Smooth muscle cell (in vitro differentiated cells): ENCODE data around the gene AMDHD2. TPM values are rescaled to one million over a fixed set of nuclear protein-coding genes. Genes with fewer than 3 reads are reported as not detected.
"Not testable (repeated sequence)": the region's sequence is repeated elsewhere in the genome, so short reads cannot be mapped to it uniquely, and the experiment has no call there.

Source experiments
- DNase-seq: peaks from one replicate; lab custom pipeline; 2025; ENCODE audit not compliant: unreplicated experiment; lab: John Stamatoyannopoulos, UW
- H2AFZ ChIP-seq: fragments of 200-600 bp; sonication (generic); 2 replicates; pipeline ENCODE4 v1.6.0; 2016; ENCODE audit warnings: antibody characterized with exemption, low read depth, mild to moderate bottlenecking
- H3F3A ChIP-seq: fragments of 200-600 bp; sonication (generic); 2 replicates; pipeline ENCODE4 v1.6.0; 2017; ENCODE audit warnings: antibody characterized with exemption, low read depth
- H3K27ac ChIP-seq: fragments of 200-600 bp; sonication (generic); 2 replicates; pipeline ENCODE4 v1.5.1; 2016; ENCODE audit warnings: low read depth, mild to moderate bottlenecking
- H3K27me3 ChIP-seq: fragments of 200-600 bp; sonication (generic); 2 replicates; pipeline ENCODE4 v1.6.1; 2016; ENCODE audit warnings: low read depth, mild to moderate bottlenecking
- H3K36me3 ChIP-seq: fragments of 200-600 bp; sonication (generic); 2 replicates; pipeline ENCODE4 v1.5.1; 2016; ENCODE audit warnings: low read depth
- H3K4me1 ChIP-seq: fragments of 200-600 bp; sonication (generic); 2 replicates; pipeline ENCODE4 v1.5.1; 2016; ENCODE audit warnings: low read depth
- H3K4me2 ChIP-seq: fragments of 200-600 bp; sonication (generic); 2 replicates; pipeline ENCODE4 v1.6.0; 2016; ENCODE audit warnings: mild to moderate bottlenecking
- H3K4me3 ChIP-seq: fragments of 200-600 bp; sonication (generic); 2 replicates; pipeline ENCODE4 v1.5.1; 2016; ENCODE audit warnings: mild to moderate bottlenecking
- H3K79me2 ChIP-seq: fragments of 200-600 bp; sonication (generic); 2 replicates; pipeline ENCODE4 v1.6.0; 2016; ENCODE audit warnings: low read depth, mild to moderate bottlenecking
- H3K9ac ChIP-seq: fragments of 200-600 bp; sonication (generic); 2 replicates; pipeline ENCODE4 v1.6.0; 2016; ENCODE audit warnings: low read depth
- H3K9me3 ChIP-seq: fragments of 200-600 bp; sonication (generic); replicated peaks from 2 replicates; pipeline ENCODE4 v1.5.1; 2016; ENCODE audit warnings: low read depth
- H4K20me1 ChIP-seq: fragments of 200-600 bp; sonication (generic); 2 replicates; pipeline ENCODE4 v1.6.0; 2016; ENCODE audit warnings: low read depth
- CTCF ChIP-seq: fragments of 200-600 bp; sonication (generic); IDR thresholded peaks from 2 replicates; pipeline ENCODE4 v1.5.1; 2017; ENCODE audit warnings: borderline replicate concordance, mild to moderate bottlenecking, antibody characterized with exemption; ENCODE audit not compliant: insufficient read depth, poor library complexity, severe bottlenecking
- WGBS: methylation state at CpG from one replicate; pipeline ENCODE4 v1.1.7; 2016; ENCODE audit warnings: low lambda C conversion rate; 5-methylcytosine and 5-hydroxymethylcytosine counted together
- polyA plus RNA-seq: library from polyadenylated mRNA; unstranded; fragments of >200 nt; fragmentation: Nextera tagmentation; extraction: Ambion mirVana; gene quantifications from 2 replicates; pipeline ENCODE4 v1.2.1, GENCODE V29; 2016
- total RNA-seq: library from RNA; depleted of rRNA; stranded (reverse); fragments of >200 nt; gene quantifications from 2 replicates; pipeline ENCODE4 v1.2.3, GENCODE V29; 2014

The AMDHD2 gene
- total and polyA plus RNA-seq, 2 experiments from 2014 or later = 12.0 to 14.2 TPM

DNA sequence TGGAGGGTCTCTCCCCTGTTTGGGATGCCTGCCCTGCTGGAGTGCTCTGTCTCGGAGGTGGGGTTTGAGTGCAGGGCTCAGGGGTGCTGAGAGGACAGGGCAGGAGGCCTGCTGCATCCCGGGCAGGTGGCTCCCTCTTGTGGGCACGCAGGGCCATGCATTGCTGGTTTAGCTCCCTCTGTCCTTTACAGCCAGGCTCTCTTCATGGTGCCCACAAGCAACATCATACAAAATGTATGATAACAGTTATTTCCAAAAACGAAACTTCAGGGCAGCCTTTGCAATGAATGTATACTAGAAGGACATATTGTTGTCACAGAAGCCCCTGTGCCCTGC lies 40.6 kb downstream of the AMDHD2 start:
- H3K27ac ChIP-seq, H3K27me3 ChIP-seq, H3K9me3 ChIP-seq, H3K4me3 ChIP-seq, DNase-seq, H3K79me2 ChIP-seq, H3K9ac ChIP-seq, H3F3A ChIP-seq, H2AFZ ChIP-seq, H3K4me2 ChIP-seq, H3K4me1 ChIP-seq, H4K20me1 ChIP-seq, H3K36me3 ChIP-seq: not testable (repeated sequence)
- 13% methylated on average over 3 of the region's 4 CpGs for WGBS
- TF ChIP-seq CTCF = peak; percentile 50

DNA sequence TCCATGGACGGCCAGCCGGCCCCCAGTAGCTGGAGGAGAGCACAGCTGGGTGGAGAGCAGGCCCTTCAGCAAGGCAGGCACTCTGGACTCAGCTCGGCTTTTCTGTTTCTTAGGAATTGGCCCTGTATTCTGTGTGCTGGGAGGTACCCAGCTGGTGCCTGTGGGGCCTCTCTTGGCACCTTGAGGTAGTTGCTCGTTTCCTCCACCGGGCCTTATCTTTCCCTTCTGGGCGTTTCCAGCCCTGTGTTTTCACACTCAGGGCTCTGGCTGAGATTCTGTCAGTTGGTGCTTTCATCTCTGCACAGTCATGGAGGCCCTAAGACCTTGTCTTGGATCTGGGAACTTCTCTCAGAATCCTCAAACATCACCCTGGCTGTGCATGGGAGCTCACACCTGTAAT lies 47.3 kb downstream of the AMDHD2 start:
- not testable (repeated sequence) for H3K79me2 ChIP-seq, H3F3A ChIP-seq, H3K4me1 ChIP-seq, DNase-seq, H3K4me2 ChIP-seq, H3K9ac ChIP-seq, H3K9me3 ChIP-seq, H3K27me3 ChIP-seq, H3K36me3 ChIP-seq, H4K20me1 ChIP-seq, H3K27ac ChIP-seq, H2AFZ ChIP-seq, H3K4me3 ChIP-seq
- no CpG with 5 or more reads among the region's 6 CpGs for WGBS

DNA sequence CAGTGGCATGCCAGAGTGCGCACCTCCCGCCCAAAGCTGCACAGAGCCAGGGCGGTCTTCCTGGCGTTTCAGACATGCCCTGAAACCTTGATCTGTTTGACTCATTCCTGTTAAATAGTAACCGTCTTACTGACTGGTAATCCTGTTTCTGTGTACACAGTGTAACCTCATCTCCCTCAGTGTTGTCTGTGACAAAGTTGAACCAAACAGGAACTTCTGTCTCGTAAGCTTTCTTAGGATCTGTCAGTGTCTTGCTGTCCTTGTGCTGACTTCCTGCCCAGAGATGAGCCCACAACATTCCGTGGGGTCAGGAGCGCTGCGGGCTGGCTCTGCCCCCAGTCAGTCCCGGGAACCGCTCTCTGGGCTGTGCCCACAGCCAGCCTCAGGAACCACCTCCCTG lies 48.4 kb downstream of the AMDHD2 start:
- not testable (repeated sequence) for H3K4me3 ChIP-seq, H3K79me2 ChIP-seq, H3K4me1 ChIP-seq, H3K9ac ChIP-seq, H3K4me2 ChIP-seq, H3K36me3 ChIP-seq, H3F3A ChIP-seq, DNase-seq, H2AFZ ChIP-seq, H4K20me1 ChIP-seq, H3K27ac ChIP-seq, H3K27me3 ChIP-seq, H3K9me3 ChIP-seq
- no CpG with 5 or more reads among the region's 11 CpGs for WGBS

GRCh38 chr16:2572704-2573103 lies 52.5 kb downstream of the AMDHD2 start:
- H3K79me2 ChIP-seq, H4K20me1 ChIP-seq, DNase-seq, H2AFZ ChIP-seq, H3K27me3 ChIP-seq, H3K4me1 ChIP-seq, H3K27ac ChIP-seq, H3K9ac ChIP-seq, H3K9me3 ChIP-seq, H3F3A ChIP-seq, H3K36me3 ChIP-seq, H3K4me2 ChIP-seq, H3K4me3 ChIP-seq: not testable (repeated sequence)
- no CpG with 5 or more reads among the region's 6 CpGs for WGBS

DNA sequence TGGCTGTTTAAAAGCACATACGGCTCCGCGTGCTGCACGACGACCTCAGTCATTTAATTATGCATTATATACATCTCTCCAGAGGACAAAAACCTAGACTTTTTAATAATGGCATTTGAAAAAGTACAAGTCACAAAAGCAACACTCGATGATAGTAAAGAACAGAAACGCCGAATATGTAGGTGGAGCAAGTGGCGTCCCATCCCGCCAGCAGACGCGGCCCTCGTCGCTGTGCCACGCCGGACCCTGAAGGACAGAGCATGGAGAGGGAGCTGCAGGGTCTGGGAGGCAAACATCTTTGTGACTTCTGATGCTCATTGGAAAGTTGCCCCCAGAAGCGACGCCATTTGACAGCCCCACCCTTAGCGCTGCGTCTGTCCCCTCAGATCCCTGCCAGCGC lies 55.7 kb downstream of the AMDHD2 start:
- H3F3A ChIP-seq, H3K4me2 ChIP-seq, H2AFZ ChIP-seq, H3K9ac ChIP-seq, H3K36me3 ChIP-seq, H4K20me1 ChIP-seq, H3K79me2 ChIP-seq, H3K27ac ChIP-seq, H3K4me3 ChIP-seq, H3K9me3 ChIP-seq, H3K27me3 ChIP-seq, H3K4me1 ChIP-seq, DNase-seq: not testable (repeated sequence)
- WGBS = 96% methylated on average over 16 of the region's 21 CpGs

DNA sequence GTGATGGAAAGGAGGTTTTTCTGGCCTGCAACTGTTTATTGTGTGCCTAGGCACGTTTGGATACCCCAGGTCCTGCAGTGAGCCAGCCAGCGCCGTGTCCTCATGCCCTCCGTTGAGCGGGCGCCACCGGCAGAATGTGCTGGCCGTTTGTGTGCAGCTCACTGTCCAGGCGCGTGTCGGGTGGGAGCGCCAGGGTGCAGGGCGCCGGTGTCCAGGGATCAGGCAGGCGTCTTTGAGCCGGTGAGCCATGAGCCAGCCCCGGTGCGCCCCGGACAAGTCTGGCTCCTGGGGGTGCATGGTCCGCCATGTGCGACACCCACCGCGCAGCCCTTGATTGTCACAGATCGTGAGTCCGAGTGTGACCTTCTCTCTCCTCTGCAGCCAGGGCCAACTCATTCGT lies 56.9 kb downstream of the AMDHD2 start:
- H3K4me3 ChIP-seq, H3K27ac ChIP-seq, H3F3A ChIP-seq, H3K4me2 ChIP-seq, H3K27me3 ChIP-seq, H2AFZ ChIP-seq, H3K9me3 ChIP-seq, H3K4me1 ChIP-seq, H3K36me3 ChIP-seq, DNase-seq, H3K9ac ChIP-seq, H3K79me2 ChIP-seq, H4K20me1 ChIP-seq: not testable (repeated sequence)
- over 99% methylated on average over 20 of the region's 26 CpGs for WGBS

GRCh38 chr16:2578905-2579304 lies 58.7 kb downstream of the AMDHD2 start:
- not testable (repeated sequence) for H3K4me1 ChIP-seq, H3K4me3 ChIP-seq, H3K9ac ChIP-seq, H3K27me3 ChIP-seq, H2AFZ ChIP-seq, H3K36me3 ChIP-seq, H3F3A ChIP-seq, H4K20me1 ChIP-seq, H3K9me3 ChIP-seq, H3K79me2 ChIP-seq, DNase-seq, H3K27ac ChIP-seq, H3K4me2 ChIP-seq
- 86% methylated on average over 3 of the region's 12 CpGs for WGBS

DNA sequence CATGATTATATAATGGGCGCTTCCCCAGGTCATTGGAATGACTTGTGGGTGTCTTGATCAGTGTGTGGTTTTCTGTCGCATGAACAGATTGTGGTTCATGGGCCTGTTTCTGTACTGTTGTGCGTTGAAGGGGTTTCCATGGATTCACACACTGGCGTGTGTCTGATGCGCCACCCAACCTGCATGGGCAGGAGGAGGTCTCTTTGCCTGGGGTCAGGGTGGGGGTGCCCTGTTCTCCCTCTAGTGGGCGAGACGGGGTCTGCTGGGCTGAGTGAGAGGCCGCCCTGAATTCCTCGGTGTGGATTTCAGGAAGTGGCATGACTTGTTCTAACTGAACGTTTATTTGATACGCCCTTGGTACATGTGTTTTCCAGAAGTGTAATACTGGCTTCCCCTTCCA lies 60.0 kb downstream of the AMDHD2 start:
- not testable (repeated sequence) for H3K4me2 ChIP-seq, DNase-seq, H3K27ac ChIP-seq, H2AFZ ChIP-seq, H3K79me2 ChIP-seq, H3K4me1 ChIP-seq, H3K27me3 ChIP-seq, H3F3A ChIP-seq, H3K9me3 ChIP-seq, H3K36me3 ChIP-seq, H3K4me3 ChIP-seq, H4K20me1 ChIP-seq, H3K9ac ChIP-seq
- WGBS = 84% methylated on average over 6 of the region's 11 CpGs
